GM21529 (cell line): ENCODE measurements around the gene KIF12.
"Not testable (repeated sequence)": the region's sequence is repeated elsewhere in the genome, so short reads cannot be mapped to it uniquely, and the experiment has no call there.

Source experiments
- ATAC-seq: cut with Tn5 transposase; IDR thresholded peaks from one replicate; pipeline ENCODE4 v1.9.1; 2021; ENCODE audit not compliant: unreplicated experiment

Gene KIF12

DNA sequence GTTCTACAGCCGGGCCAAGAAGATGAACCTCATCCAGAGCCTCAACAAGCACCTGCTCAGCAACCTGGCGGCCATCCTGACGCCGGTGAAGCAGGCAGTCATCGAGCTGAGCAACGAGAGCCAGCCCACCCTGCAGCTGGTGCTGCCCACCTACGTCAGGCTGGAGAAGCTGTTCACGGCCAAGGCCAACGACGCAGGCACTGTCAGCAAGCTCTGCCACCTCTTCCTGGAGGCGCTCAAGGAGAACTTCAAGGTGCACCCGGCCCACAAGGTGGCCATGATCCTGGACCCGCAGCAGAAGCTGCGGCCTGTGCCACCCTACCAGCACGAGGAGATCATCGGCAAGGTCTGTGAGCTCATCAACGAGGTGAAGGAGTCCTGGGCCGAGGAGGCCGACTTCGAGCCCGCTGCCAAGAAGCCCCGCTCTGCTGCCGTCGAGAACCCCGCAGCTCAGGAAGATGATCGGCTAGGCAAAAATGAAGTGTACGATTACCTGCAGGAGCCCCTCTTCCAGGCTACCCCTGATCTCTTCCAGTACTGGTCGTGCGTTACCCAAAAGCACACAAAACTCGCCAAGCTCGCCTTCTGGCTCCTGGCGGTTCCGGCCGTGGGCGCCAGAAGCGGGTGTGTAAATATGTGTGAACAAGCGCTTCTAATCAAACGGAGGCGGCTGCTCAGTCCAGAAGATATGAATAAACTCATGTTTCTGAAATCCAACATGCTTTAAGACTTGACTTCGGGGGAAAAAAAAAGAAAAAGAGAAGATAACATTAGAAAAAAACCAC, 49.5 kb downstream of the KIF12 start:
- ATAC-seq = no peak

DNA sequence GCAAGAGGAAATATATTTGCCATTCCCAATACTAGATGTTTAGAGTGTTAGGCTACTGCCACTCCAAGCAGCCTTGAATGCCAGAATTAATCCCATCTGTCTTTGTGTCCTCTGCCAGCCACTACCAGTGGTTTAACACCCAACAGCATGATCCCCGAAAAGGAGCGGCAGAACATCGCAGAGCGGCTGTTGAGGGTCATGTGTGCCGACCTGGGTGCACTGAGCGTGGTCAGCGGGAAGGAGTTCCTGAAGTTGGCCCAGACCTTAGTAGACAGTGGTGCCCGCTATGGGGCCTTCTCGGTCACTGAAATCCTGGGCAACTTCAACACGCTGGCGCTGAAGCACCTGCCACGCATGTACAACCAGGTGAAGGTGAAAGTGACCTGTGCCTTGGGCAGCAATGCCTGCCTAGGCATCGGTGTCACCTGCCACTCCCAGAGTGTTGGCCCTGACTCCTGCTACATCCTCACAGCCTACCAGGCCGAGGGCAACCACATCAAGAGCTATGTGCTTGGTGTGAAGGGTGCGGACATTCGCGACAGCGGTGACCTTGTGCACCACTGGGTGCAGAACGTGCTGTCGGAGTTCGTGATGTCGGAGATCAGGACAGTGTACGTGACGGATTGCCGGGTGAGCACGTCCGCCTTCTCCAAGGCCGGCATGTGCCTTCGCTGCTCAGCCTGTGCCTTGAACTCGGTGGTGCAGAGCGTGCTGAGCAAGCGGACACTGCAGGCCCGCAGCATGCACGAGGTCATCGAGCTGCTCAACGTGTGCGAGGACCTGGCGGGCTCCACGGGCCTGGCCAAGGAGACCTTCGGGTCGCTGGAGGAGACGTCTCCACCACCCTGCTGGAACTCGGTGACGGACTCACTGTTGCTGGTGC, 50.3 kb downstream of the KIF12 start:
- no peak for ATAC-seq

DNA sequence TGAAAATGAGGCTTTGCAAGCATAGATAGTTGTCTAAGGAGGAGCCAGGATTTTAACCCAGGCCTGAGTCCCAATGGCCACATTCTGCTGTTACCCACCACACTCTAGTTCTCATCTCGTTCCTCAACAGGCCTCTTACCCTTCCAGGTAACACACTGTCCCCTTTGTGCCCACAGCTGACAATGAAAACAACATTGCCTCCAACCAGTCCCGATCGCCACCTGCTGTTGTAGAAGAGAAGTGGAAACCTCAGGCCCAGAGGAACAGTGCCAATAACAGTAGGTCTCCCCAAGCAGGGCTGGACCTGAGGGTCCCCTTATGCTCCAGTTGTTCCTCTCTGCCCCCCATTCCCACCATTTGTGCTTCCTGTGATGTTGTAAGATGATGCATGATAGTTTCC, 51.4 kb downstream of the KIF12 start:
- ATAC-seq = no peak

DNA sequence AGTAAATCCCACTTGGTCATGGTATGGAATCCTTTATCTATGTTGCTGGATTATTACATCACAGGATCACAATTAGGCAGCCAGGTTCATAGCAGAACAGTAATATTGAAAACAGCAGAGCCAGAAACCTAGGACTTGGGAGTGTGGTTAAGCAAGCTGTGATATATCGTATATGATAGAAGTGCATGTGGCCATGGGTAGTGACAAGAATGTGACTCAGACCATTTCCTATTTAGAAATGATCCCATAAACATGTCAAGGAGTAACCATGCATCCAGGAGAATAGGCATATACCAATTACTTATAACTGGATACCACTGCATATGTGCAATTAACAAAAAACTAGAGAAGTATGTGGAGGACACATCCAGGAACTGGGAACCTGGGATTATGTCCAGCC, 52.2 kb downstream of the KIF12 start:
- no peak for ATAC-seq

DNA sequence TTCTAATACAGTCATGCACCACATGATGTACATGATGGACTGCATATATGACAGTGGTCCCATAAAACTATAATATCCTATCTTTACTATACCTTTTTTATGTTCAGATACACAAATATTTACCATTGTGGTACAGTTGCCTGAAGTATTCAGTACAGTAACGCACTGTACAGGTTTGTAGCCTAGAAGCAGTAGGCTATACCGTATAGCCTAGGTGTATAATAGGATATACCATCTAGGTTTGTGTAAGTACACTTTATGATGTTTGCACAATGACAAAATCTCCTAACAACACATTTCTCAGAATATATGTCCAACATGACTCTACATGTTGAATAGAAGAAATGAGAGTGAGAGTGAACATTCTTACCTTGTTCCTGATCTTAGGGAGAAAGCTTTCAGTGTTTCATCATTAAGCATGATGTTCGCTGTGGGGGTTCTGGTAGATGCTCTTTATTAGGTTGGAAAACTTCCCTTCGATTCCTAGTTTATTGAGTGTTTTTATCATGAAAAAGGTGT, 52.8 kb downstream of the KIF12 start:
- no peak for ATAC-seq

DNA sequence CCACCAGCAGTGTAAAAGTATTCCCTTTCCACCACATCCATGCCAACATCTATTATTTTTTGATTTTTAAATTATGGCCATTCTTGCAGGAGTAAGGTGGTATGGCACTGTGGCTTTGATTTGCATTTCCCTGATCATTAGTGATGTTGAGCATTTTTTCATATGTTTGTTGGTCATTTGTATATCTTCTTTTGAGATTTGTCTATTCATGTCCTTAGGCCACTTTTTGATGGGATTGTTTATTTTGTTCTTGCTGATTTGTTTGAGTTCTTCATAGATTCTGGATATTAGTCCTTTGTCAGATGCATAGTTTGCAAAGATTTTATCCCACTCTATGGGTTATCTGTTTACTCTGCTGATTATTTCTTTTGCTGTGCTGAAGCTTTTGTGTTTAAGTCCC, 55.4 kb downstream of the KIF12 start:
- ATAC-seq = not testable (repeated sequence)
